GM23338 (cell line): Measurements from ENCODE around the gene ZNF19. TPM values are rescaled to one million over a fixed set of nuclear protein-coding genes. Genes with fewer than 3 reads are reported as not detected.

Experiments
- ATAC-seq: fragments of 200-7000 bp; cut with Tn5 transposase; 3 replicates; pipeline ENCODE4 v1.9.1; 2020
- DNase-seq: peaks from one replicate; pipeline ENCODE4 v3.0.0-alpha.2; 2015; ENCODE audit warnings: low spot score
- H2AFZ ChIP-seq: fragments of 200-600 bp; sonication (generic); 2 replicates; pipeline ENCODE4 v1.8.0; 2016; ENCODE audit warnings: antibody characterized with exemption, mild to moderate bottlenecking, moderate library complexity
- H3F3A ChIP-seq: fragments of 200-600 bp; sonication (generic); replicated peaks from 2 replicates; pipeline ENCODE4 v1.8.0; 2017; ENCODE audit warnings: antibody characterized with exemption, mixed run types, low read depth
- H3K27ac ChIP-seq: fragments of 200-600 bp; sonication (generic); 2 replicates; pipeline ENCODE4 v1.6.1; 2016; ENCODE audit warnings: low read depth
- H3K27me3 ChIP-seq: fragments of 200-600 bp; sonication (generic); 2 replicates; pipeline ENCODE4 v1.8.0; 2016; ENCODE audit warnings: mild to moderate bottlenecking, mixed run types, moderate library complexity; ENCODE audit not compliant: insufficient read depth
- H3K36me3 ChIP-seq: fragments of 200-600 bp; sonication (generic); 2 replicates; pipeline ENCODE4 v1.8.0; 2016; ENCODE audit warnings: mild to moderate bottlenecking; ENCODE audit not compliant: insufficient read depth
- H3K4me1 ChIP-seq: fragments of 200-600 bp; sonication (generic); 2 replicates; pipeline ENCODE4 v1.8.0; 2016; ENCODE audit warnings: mild to moderate bottlenecking, moderate library complexity; ENCODE audit not compliant: insufficient read depth
- H3K4me2 ChIP-seq: fragments of 200-600 bp; sonication (generic); 2 replicates; pipeline ENCODE4 v1.7.1; 2017; ENCODE audit warnings: mixed run types
- H3K4me3 ChIP-seq: fragments of 200-600 bp; sonication (generic); 2 replicates; pipeline ENCODE4 v1.6.1; 2016; ENCODE audit warnings: mixed run types
- H3K79me2 ChIP-seq: fragments of 200-600 bp; sonication (generic); replicated peaks from 2 replicates; pipeline ENCODE4 v1.8.0; 2017; ENCODE audit warnings: mild to moderate bottlenecking; ENCODE audit not compliant: insufficient read depth
- H3K9me2 ChIP-seq: fragments of 200-600 bp; sonication (generic); 2 replicates; pipeline ENCODE4 v1.8.0; 2017; ENCODE audit not compliant: insufficient read depth
- H4K20me1 ChIP-seq: fragments of 200-600 bp; sonication (generic); replicated peaks from 2 replicates; pipeline ENCODE4 v1.8.0; 2017; ENCODE audit warnings: mild to moderate bottlenecking; ENCODE audit not compliant: insufficient read depth
- H3K27ac Mint-ChIP-seq: 2 replicates; pipeline ENCODE4 v1.8.0; 2020; ENCODE audit warnings: inconsistent platforms, mild to moderate bottlenecking, moderate library complexity, mixed read lengths
- H3K27me3 Mint-ChIP-seq: 3 replicates; pipeline ENCODE4 v1.8.0; 2022; ENCODE audit warnings: low read depth, mild to moderate bottlenecking, moderate library complexity, mixed read lengths, inconsistent platforms; ENCODE audit not compliant: insufficient read depth, poor library complexity
- H3K36me3 Mint-ChIP-seq: 3 replicates; pipeline ENCODE4 v1.8.0; 2021; ENCODE audit warnings: low read depth, mild to moderate bottlenecking, inconsistent platforms, moderate library complexity, mixed read lengths
- H3K4me1 Mint-ChIP-seq: 3 replicates; pipeline ENCODE4 v1.8.0; 2020; ENCODE audit warnings: mild to moderate bottlenecking, inconsistent platforms, mixed read lengths
- H3K4me3 Mint-ChIP-seq: 3 replicates; pipeline ENCODE4 v1.8.0; 2021; ENCODE audit warnings: moderate library complexity, mild to moderate bottlenecking, inconsistent platforms, mixed read lengths
- H3K9me3 Mint-ChIP-seq: 3 replicates; pipeline ENCODE4 v1.8.0; 2020; ENCODE audit warnings: moderate library complexity, mild to moderate bottlenecking, inconsistent platforms, mixed read lengths
- CREB1 ChIP-seq: fragments of 250-450 bp; sonication (Bioruptor Pico); IDR thresholded peaks from 2 replicates; pipeline ENCODE4 v1.5.0; 2020; ENCODE audit warnings: low read depth, mild to moderate bottlenecking, moderate library complexity
- EZH2phosphoT487 ChIP-seq: fragments of 200-600 bp; sonication (generic); IDR thresholded peaks from one replicate; pipeline ENCODE4 v1.8.1; 2018; ENCODE audit warnings: antibody characterized with exemption; ENCODE audit not compliant: unreplicated experiment
- NANOG ChIP-seq: IDR thresholded peaks from 2 replicates; pipeline ENCODE4 v1.6.1; 2016; ENCODE audit warnings: antibody characterized with exemption, borderline replicate concordance
- POLR2AphosphoS5 ChIP-seq: IDR thresholded peaks from 2 replicates; pipeline ENCODE4 v1.6.1; 2016; ENCODE audit warnings: antibody characterized with exemption, low read depth
- STAT1 ChIP-seq: IDR thresholded peaks from one replicate; pipeline ENCODE4 v1.6.1; 2016; ENCODE audit warnings: antibody characterized with exemption; ENCODE audit not compliant: unreplicated experiment
- ZNF114 ChIP-seq: fragments of 250-450 bp; sonication (Bioruptor Pico); IDR thresholded peaks from 2 replicates; pipeline ENCODE4 v1.5.0; 2020; ENCODE audit warnings: mild to moderate bottlenecking, moderate library complexity
- ZNF331 ChIP-seq: fragments of 250-450 bp; sonication (Bioruptor Pico); IDR thresholded peaks from 2 replicates; pipeline ENCODE4 v1.5.0; 2020; ENCODE audit warnings: low read depth, mild to moderate bottlenecking, moderate library complexity
- polyA plus RNA-seq: library from polyadenylated mRNA; unstranded; fragments of >200 nt; fragmentation: Nextera tagmentation; extraction: Ambion mirVana; gene quantifications from 2 replicates; pipeline ENCODE4 v1.2.1, GENCODE V29; 2016
- total RNA-seq: library from RNA; depleted of rRNA; stranded (reverse); fragments of >200 nt; shearing (Covaris generic); gene quantifications from 2 replicates; pipeline ENCODE4 v1.2.3, GENCODE V29; 2014
- TF ChIP-seq, protein P1 (sequence below): IDR thresholded peaks from 2 replicates; pipeline ENCODE4 v1.6.1; 2016; ENCODE audit warnings: antibody characterized with exemption
- TF ChIP-seq, protein P2 (sequence below), 2 experiments: fragments of 200-600 bp in 1 of 2; sonication (generic) in 1 of 2; conservative IDR thresholded peaks; 2 replicates each; pipeline versions ENCODE4 v1.5.1 to v1.6.1; 2016 to 2017; ENCODE audit warnings: antibody characterized with exemption in 2 of 2, low read depth in 2 of 2, mild to moderate bottlenecking in 2 of 2, moderate library complexity in 1 of 2
- TF ChIP-seq, protein P3 (sequence below): IDR thresholded peaks from one replicate; pipeline ENCODE4 v1.6.1; 2018; ENCODE audit warnings: antibody characterized with exemption; ENCODE audit not compliant: unreplicated experiment

The ZNF19 gene
- total and polyA plus RNA-seq, 2 experiments from 2014 or later, result 1.0 to 4.8 TPM

DNA sequence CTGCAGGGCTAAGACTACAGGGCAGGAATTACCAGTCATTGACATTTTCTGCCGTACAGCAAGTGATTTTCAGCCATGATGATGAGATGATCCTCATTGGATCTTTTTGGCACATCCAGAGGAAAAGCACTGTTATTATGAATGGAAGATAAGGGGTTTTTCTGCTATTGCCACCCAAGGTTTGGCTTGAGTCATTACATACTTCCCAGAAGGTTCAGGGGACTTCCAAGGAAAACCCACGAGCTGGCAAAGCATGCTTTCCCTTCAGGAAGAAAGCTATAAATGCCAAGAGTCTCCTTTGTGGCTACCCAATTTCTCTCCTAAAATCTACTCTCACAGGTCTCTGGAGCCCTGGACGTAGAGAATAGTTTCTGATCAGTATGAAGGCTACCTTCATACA lies 43.2 kb upstream of the ZNF19 start:
- Histone ChIP-seq H3K4me3 (no peak overlapping the region), H3K4me1 (0 out of 2 replicates have a peak, but pooled peaks cover 1% of the 10 kb centered on the region), H3K9me2 (no peaks in the 10 kb centered on the region), H3K79me2 (peaks cover 18% of the 10 kb centered on the region; the same call in 1 of the 2 replicates), H3F3A (no peaks in the 10 kb centered on the region), H4K20me1 (no peaks in the 10 kb centered on the region), H3K36me3 (no peaks in the 10 kb centered on the region), H3K4me2 (no peak overlapping the region), H2AFZ (no peak overlapping the region), H3K27me3 (no peaks in the 10 kb centered on the region), H3K27ac (no peak overlapping the region)
- H3K27ac Mint-ChIP-seq, result no peak overlapping the region
- H3K9me3 Mint-ChIP-seq, result no peaks in the 10 kb centered on the region
- H3K4me1 Mint-ChIP-seq, result peaks cover 2% of the 10 kb centered on the region; the same call in 2 of the 3 replicates
- no peaks in the 10 kb centered on the region; the same call in 2 of the 3 replicates for H3K36me3 Mint-ChIP-seq
- DNase-seq (no peak), ATAC-seq (no peak)
- H3K27me3 Mint-ChIP-seq, result peaks cover 3% of the 10 kb centered on the region
- no peak overlapping the region for H3K4me3 Mint-ChIP-seq
- TF ChIP-seq, protein P1, sequence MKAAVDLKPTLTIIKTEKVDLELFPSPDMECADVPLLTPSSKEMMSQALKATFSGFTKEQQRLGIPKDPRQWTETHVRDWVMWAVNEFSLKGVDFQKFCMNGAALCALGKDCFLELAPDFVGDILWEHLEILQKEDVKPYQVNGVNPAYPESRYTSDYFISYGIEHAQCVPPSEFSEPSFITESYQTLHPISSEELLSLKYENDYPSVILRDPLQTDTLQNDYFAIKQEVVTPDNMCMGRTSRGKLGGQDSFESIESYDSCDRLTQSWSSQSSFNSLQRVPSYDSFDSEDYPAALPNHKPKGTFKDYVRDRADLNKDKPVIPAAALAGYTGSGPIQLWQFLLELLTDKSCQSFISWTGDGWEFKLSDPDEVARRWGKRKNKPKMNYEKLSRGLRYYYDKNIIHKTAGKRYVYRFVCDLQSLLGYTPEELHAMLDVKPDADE, result no peak
- TF ChIP-seq NANOG, result no peak
- no peak for TF ChIP-seq ZNF114 (CRISPR knock-in tag)
- TF ChIP-seq CREB1 (CRISPR knock-in tag), result no peak
- TF ChIP-seq POLR2AphosphoS5, result no peak
- no peak for TF ChIP-seq EZH2phosphoT487
- TF ChIP-seq STAT1, result no peak
- TF ChIP-seq ZNF331 (CRISPR knock-in tag), result no peak
- TF ChIP-seq, protein P2, sequence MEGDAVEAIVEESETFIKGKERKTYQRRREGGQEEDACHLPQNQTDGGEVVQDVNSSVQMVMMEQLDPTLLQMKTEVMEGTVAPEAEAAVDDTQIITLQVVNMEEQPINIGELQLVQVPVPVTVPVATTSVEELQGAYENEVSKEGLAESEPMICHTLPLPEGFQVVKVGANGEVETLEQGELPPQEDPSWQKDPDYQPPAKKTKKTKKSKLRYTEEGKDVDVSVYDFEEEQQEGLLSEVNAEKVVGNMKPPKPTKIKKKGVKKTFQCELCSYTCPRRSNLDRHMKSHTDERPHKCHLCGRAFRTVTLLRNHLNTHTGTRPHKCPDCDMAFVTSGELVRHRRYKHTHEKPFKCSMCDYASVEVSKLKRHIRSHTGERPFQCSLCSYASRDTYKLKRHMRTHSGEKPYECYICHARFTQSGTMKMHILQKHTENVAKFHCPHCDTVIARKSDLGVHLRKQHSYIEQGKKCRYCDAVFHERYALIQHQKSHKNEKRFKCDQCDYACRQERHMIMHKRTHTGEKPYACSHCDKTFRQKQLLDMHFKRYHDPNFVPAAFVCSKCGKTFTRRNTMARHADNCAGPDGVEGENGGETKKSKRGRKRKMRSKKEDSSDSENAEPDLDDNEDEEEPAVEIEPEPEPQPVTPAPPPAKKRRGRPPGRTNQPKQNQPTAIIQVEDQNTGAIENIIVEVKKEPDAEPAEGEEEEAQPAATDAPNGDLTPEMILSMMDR (conservative IDR thresholded peaks at IDR 0.05; ENCODE audit: low read depth in 2 of 2), result no peak
- TF ChIP-seq, protein P3, sequence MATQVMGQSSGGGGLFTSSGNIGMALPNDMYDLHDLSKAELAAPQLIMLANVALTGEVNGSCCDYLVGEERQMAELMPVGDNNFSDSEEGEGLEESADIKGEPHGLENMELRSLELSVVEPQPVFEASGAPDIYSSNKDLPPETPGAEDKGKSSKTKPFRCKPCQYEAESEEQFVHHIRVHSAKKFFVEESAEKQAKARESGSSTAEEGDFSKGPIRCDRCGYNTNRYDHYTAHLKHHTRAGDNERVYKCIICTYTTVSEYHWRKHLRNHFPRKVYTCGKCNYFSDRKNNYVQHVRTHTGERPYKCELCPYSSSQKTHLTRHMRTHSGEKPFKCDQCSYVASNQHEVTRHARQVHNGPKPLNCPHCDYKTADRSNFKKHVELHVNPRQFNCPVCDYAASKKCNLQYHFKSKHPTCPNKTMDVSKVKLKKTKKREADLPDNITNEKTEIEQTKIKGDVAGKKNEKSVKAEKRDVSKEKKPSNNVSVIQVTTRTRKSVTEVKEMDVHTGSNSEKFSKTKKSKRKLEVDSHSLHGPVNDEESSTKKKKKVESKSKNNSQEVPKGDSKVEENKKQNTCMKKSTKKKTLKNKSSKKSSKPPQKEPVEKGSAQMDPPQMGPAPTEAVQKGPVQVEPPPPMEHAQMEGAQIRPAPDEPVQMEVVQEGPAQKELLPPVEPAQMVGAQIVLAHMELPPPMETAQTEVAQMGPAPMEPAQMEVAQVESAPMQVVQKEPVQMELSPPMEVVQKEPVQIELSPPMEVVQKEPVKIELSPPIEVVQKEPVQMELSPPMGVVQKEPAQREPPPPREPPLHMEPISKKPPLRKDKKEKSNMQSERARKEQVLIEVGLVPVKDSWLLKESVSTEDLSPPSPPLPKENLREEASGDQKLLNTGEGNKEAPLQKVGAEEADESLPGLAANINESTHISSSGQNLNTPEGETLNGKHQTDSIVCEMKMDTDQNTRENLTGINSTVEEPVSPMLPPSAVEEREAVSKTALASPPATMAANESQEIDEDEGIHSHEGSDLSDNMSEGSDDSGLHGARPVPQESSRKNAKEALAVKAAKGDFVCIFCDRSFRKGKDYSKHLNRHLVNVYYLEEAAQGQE, result no peak
